Measurements from ENCODE around the gene AKR7A3. TPM values are rescaled to one million over a fixed set of nuclear protein-coding genes. Genes with fewer than 3 reads are reported as not detected.

Gene AKR7A3
- total RNA-seq, 1 donor from 2014 or later = 11.7 TPM

GRCh38 chr1:19310061-19310460, 21.5 kb upstream of the AKR7A3 start:
- DNase-seq (ENCODE audit: low spot score in 2 of 2) = no peak
- intact Hi-C loops (cut with DNase I) = loop anchor here (10.0 kb wide), 1 partner anchor 385 kb away; no protein-coding TSS in a partner anchor
- H3K36me3 ChIP-seq = peaks cover 32 to 33% of the 10 kb centered on the region in 2 donors
- H3K9me3 ChIP-seq = no peaks in the 10 kb centered on the region
- H3K27me3 ChIP-seq = no peaks in the 10 kb centered on the region
- no peak overlapping the region for H3K27ac ChIP-seq
- no peak overlapping the region for H3K4me3 ChIP-seq
- H3K4me1 ChIP-seq = peaks cover 0 to 13% of the 10 kb centered on the region in 2 donors
- no peak for TF ChIP-seq CTCF (IDR thresholded peaks at IDR 0.05)

DNA sequence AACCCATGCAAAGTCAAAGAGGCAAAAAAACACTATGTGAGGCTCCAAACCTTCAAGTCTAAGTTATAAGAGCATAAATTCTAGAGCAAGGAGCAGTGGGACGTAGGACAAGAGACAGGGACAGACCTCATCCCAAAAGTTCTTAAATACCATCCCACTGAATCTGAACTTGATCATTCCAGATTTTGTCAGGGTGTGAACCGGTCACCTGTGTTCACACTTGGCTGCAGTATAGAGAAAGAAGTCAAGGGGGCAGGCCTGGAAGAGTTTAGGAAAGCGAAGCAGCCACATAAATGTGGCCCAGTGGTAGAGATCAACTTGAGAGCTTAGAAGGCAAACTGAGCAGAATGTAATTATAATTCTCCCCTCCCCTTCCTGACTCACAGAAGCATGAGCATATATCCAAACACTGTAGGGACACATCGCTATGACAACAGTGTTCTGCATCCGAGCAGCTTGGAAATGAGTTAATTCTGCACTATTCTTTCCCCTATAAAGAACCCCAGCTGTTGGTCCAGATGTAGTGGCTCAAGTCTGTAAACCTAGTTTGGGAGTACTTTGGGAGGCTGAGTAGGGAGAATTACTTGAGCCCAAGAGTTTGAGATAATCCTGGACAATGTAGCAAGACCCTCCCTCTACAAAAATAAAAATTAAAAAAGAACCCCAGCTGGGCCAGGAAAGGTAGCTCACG, 20.7 kb upstream of the AKR7A3 start:
- Histone ChIP-seq H3K27me3 (no peaks in the 10 kb centered on the region), H3K9me3 (no peaks in the 10 kb centered on the region), H3K4me1 (peaks cover 0 to 13% of the 10 kb centered on the region in 2 donors), H3K4me3 (no peak overlapping the region), H3K27ac (no peak overlapping the region), H3K36me3 (peaks cover 39 to 41% of the 10 kb centered on the region in 2 donors)
- DNase-seq (ENCODE audit: low spot score in 2 of 2) = no peak
- intact Hi-C loops (cut with DNase I) = no loop called here
- no peak for TF ChIP-seq CTCF (IDR thresholded peaks at IDR 0.05)

GRCh38 chr1:19308509-19308907, 19.9 kb upstream of the AKR7A3 start:
- Histone ChIP-seq H3K36me3 (peaks cover 46 to 48% of the 10 kb centered on the region in 2 donors), H3K27ac (no peak overlapping the region), H3K4me3 (no peak overlapping the region), H3K27me3 (no peaks in the 10 kb centered on the region), H3K9me3 (no peaks in the 10 kb centered on the region), H3K4me1 (peaks cover 0 to 13% of the 10 kb centered on the region in 2 donors)
- no peak for DNase-seq (ENCODE audit: low spot score in 2 of 2)
- TF ChIP-seq CTCF (IDR thresholded peaks at IDR 0.05) = no peak
- intact Hi-C loops (cut with DNase I) = no loop called here

DNA sequence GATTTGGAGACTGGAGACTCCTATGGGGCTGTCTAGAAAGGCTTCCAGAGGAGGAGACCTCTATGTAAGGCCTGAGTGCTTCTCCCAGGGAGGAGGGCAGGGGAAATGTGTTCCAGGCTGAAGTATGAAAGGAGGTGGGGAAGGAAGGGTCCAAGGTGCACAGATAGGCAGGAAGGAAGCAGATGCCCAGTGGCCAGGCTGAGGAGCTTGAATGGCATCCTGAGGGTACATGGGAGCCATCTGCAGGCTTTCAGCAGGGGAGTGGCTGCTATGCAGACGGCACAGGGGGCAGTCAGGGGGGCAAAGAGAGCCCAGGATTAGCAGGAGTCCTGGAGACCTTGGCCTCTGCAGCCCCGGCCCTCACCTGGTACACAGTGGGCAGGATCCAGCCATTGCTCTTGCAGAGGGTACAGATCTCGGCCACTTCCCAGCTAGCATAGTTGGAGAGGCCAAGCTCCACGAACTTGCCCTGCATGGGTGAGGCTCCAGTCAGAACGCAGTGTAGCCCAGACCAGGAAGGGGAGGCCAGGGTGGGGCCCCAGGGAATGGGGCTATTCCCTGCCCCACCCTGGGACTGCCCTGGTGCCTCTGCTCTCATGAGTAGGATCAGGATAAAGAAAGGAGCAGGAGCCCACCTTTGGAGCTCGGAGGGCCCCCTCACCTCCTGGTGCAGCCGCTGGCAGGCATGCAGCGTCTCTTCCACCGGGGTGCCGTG, 19.4 kb upstream of the AKR7A3 start:
- TF ChIP-seq CTCF (IDR thresholded peaks at IDR 0.05) = no peak
- Histone ChIP-seq H3K36me3 (peaks cover 52 to 54% of the 10 kb centered on the region in 2 donors), H3K27me3 (no peaks in the 10 kb centered on the region), H3K4me3 (no peak overlapping the region), H3K4me1 (peaks cover 0 to 9% of the 10 kb centered on the region in 2 donors), H3K27ac (no peak overlapping the region), H3K9me3 (no peaks in the 10 kb centered on the region)
- intact Hi-C loops (cut with DNase I) = no loop called here
- DNase-seq (ENCODE audit: low spot score in 2 of 2) = no peak

GRCh38 chr1:19306941-19307340, 18.4 kb upstream of the AKR7A3 start:
- H3K36me3 ChIP-seq = peaks cover 54 to 55% of the 10 kb centered on the region in 2 donors
- intact Hi-C loops (cut with DNase I) = no loop called here

More at GRCh38 chr1:19306941-19307340, 18.4 kb upstream of the AKR7A3 start:
- DNase-seq (ENCODE audit: low spot score in 2 of 2) = no peak
- TF ChIP-seq CTCF (IDR thresholded peaks at IDR 0.05) = no peak
- H3K9me3 ChIP-seq = no peaks in the 10 kb centered on the region
- no peak overlapping the region for H3K27ac ChIP-seq
- peaks cover 0 to 8% of the 10 kb centered on the region in 2 donors for H3K4me1 ChIP-seq
- no peak overlapping the region for H3K4me3 ChIP-seq
- no peaks in the 10 kb centered on the region for H3K27me3 ChIP-seq
